Thyroid gland (tissue), 4 donors: Measurements from ENCODE around the gene DCAF11. TPM values are rescaled to one million over a fixed set of nuclear protein-coding genes. Genes with fewer than 3 reads are reported as not detected.

Experiments
- DNase-seq, 2 donors: peaks; one replicate each; pipeline ENCODE4 v3.0.0-alpha.2; 2019
- H3K27ac ChIP-seq, 3 donors: fragments of 200-600 bp; sonication (generic); 1 replicate in 2 of 3; 2 replicates in 1 of 3; pipeline ENCODE4 v1.5.1; 2016 to 2019; ENCODE audit warnings: mild to moderate bottlenecking in 1 of 3, moderate library complexity in 1 of 3
- H3K27me3 ChIP-seq: fragments of 200-600 bp; sonication (generic); one replicate; pipeline ENCODE4 v1.5.1; 2019
- H3K36me3 ChIP-seq, 2 donors: fragments of 200-600 bp; sonication (generic); one replicate each; pipeline ENCODE4 v1.5.1; 2016 to 2019
- H3K4me1 ChIP-seq, 2 donors: fragments of 200-600 bp; sonication (generic); one replicate each; pipeline ENCODE4 v1.5.1; 2017 to 2019
- H3K4me3 ChIP-seq, 3 donors: fragments of 200-600 bp; sonication (generic); replicated peaks in 1 of 3; 1 replicate in 2 of 3; 2 replicates in 1 of 3; pipeline ENCODE4 v1.5.1; 2016; ENCODE audit warnings: mild to moderate bottlenecking in 1 of 3
- H3K9me3 ChIP-seq: fragments of 200-600 bp; sonication (generic); one replicate; pipeline ENCODE4 v1.5.1; 2017
- POLR2A ChIP-seq, 2 donors: fragments of 450-650 bp; IDR thresholded peaks; one replicate each; pipeline ENCODE4 v1.6.1; 2017; ENCODE audit warnings: antibody characterized with exemption in 2 of 2, mild to moderate bottlenecking in 2 of 2, moderate library complexity in 1 of 2
- WGBS, 2 donors: methylation state at CpG; one replicate each; pipeline ENCODE4 v1.1.5; 2017; 5-methylcytosine and 5-hydroxymethylcytosine counted together
- intact Hi-C: fragments of 100-400 bp; cut with DNase I; formaldehyde crosslinking; loops from one replicate; pipeline ENCODE4 v1.15.1; 2023
- total RNA-seq, 4 donors: library from RNA; depleted of rRNA; stranded (reverse); fragments of >200 nt; gene quantifications; one replicate each; pipeline ENCODE4 v1.2.3, GENCODE V29; 2016
- TF ChIP-seq, protein P1 (sequence below), 6 experiments: fragments of 200-600 bp in 3 of 6; fragments of 450-650 bp in 3 of 6; sonication (generic) in 3 of 6; IDR thresholded peaks; one replicate each; pipeline ENCODE4 v1.5.1; 2016 to 2019; ENCODE audit warnings: antibody characterized with exemption in 6 of 6, mild to moderate bottlenecking in 2 of 6, inconsistent platforms in 1 of 6, moderate library complexity in 1 of 6

Gene DCAF11
- total RNA-seq, 4 donors from 2014 or later = 90.6 to 155 (median 132) TPM

DNA sequence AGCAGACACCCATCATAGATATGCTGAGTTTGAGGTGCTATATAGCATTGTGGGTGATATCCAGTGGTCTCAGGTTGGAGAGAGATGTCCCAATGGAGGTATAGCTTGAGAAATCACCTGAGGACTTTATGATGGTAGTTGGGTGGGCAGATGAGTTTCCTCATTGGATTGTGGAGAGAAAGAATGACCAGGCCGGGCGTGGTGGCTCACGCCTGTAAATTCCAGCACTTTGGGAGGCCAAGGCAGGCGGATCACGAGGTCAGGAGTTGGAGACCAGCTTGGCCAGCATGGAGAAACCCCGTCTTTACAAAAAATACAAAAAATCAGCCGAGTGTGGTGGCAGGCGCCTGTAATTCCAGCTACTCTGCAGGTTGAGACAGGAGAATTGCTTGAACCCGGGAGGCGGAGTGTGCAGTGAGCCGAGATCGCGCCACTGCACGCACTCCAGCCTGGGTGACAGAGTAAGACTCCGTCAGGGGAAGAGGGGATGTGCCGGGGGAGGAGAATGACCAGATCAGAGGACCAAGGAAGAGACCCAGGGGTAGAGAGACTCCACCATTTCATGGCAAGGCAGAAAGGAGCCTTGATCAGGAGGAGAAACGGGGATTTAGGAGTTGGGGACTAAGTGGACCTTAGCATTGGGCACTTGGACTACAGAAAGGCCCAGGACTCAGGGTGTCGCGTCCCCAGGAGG, 21.2 kb upstream of the DCAF11 start:
- Histone ChIP-seq H3K27me3 (no peaks in the 10 kb centered on the region), H3K27ac (peak overlapping the region; percentile 92 to 99 (median 94)), H3K4me1 (peaks cover 10 to 29% of the 10 kb centered on the region in 2 donors), H3K4me3 (peak overlapping the region in 1 of 3 donors; percentile 88), H3K9me3 (no peaks in the 10 kb centered on the region), H3K36me3 (peaks cover 0 to 5% of the 10 kb centered on the region in 2 donors)
- WGBS, 2 donors = 67 to 75% methylated on average over 19 of the region's 19 CpGs
- intact Hi-C loops = no loop called here
- no peak for TF ChIP-seq POLR2A (IDR thresholded peaks at IDR 0.05)
- TF ChIP-seq, protein P1, sequence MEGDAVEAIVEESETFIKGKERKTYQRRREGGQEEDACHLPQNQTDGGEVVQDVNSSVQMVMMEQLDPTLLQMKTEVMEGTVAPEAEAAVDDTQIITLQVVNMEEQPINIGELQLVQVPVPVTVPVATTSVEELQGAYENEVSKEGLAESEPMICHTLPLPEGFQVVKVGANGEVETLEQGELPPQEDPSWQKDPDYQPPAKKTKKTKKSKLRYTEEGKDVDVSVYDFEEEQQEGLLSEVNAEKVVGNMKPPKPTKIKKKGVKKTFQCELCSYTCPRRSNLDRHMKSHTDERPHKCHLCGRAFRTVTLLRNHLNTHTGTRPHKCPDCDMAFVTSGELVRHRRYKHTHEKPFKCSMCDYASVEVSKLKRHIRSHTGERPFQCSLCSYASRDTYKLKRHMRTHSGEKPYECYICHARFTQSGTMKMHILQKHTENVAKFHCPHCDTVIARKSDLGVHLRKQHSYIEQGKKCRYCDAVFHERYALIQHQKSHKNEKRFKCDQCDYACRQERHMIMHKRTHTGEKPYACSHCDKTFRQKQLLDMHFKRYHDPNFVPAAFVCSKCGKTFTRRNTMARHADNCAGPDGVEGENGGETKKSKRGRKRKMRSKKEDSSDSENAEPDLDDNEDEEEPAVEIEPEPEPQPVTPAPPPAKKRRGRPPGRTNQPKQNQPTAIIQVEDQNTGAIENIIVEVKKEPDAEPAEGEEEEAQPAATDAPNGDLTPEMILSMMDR (IDR thresholded peaks at IDR 0.05) = peak in 1 of 6 experiments; percentile 13
- DNase-seq = peak; percentile 29 to 36

DNA sequence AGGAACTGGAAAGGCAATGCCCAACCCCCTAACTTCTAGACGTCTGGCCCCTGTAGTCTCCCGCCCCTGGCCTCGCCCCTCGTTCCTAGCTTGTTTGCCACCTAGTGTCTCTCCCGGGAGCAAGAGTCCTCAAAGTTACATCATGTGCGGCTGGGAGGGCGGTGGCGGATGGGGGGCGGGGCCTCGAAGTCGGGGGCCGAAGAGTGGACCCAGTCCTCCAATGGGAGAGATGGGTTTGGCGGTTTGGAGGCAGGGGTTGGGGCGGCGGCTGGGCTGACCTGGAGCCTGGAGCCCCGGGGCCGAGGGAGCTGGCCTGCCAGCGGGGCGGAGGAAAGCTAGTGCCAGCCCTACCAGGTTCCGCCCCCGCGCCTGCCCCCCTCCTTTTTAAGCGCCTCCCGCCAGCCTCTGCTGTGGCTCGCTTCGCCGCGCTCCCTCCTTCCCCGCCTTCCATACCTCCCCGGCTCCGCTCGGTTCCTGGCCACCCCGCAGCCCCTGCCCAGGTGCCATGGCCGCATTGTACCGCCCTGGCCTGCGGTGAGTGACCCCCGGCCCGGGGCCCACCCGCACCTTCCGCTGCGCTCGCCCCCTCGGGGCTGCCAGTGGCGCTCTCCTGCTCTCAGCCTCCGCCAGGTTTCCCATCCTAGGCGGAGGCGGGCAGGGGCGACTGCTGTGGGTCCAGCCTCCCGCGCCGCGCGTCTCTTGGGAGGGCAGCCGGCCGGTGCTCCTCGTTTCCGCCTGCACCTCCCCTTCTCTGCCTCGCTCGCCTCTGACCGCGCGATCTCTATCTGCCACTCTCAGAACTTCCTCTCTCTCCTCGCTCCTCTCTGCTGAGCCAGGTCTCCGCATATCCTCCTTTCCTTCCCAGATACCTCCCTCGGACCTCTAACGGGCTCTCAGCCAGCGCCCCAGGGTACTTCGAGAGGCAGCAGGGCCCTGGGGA, 20.4 kb upstream of the DCAF11 start, which contains the start of gene PCK2:
Gene PCK2 (plus strand): TSS at position 411 of the 940 bp plus-strand sequence. CDS start 95 bp downstream, at position 506.
- intact Hi-C loops = no loop called here
- no peaks in the 10 kb centered on the region for H3K9me3 ChIP-seq
- no peaks in the 10 kb centered on the region for H3K27me3 ChIP-seq
- H3K27ac ChIP-seq = peak within 1 kb of the TSS; percentile 92 to 99 (median 94)
- H3K36me3 ChIP-seq = peaks cover 0 to 8% of the 10 kb centered on the region in 2 donors
- peaks cover 10 to 29% of the 10 kb centered on the region in 2 donors for H3K4me1 ChIP-seq
- 1% methylated on average over 38 to 57 of the region's 68 CpGs for WGBS, 2 donors
- peak; percentile 77 to 90 for TF ChIP-seq POLR2A (IDR thresholded peaks at IDR 0.05)
- TF ChIP-seq, protein P1 (IDR thresholded peaks at IDR 0.05) = peak in 3 of 6 experiments; percentile 7 to 23 (median 14)
- peak within 1 kb of the TSS; percentile 52 to 88 (median 79) for H3K4me3 ChIP-seq
- DNase-seq = peak; percentile 97 to 98

DNA sequence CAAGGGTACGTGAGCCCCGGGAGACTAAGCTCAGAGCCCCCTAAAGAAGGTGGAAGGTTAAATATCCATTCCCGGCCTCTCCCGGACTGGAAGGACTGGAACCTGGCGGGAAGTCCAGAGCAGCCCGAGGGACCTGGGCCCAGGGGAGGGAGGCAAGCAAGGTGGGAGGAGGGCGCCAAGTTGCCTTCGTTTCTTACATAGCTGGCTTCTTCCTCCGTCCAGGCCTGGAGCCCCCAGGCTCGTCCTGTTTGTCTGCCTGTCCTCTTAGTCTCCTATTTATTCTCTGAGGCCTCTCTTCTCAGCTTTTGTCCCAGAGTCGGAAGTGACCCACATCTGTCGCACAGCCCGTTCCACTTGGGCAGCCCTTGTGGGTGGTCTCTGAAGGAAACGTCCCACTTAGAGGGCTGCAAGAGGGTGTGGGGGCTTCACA, 19.7 kb upstream of the DCAF11 start:
- peaks cover 0 to 9% of the 10 kb centered on the region in 2 donors for H3K36me3 ChIP-seq
- peak overlapping the region; percentile 92 to 99 (median 94) for H3K27ac ChIP-seq
- H3K9me3 ChIP-seq = no peaks in the 10 kb centered on the region
- 11 to 13% methylated on average over 13 to 14 of the region's 14 CpGs for WGBS, 2 donors
- DNase-seq = no peak
- H3K27me3 ChIP-seq = no peaks in the 10 kb centered on the region
- peak overlapping the region; percentile 52 to 88 (median 79) for H3K4me3 ChIP-seq
- TF ChIP-seq, protein P1 (IDR thresholded peaks at IDR 0.05) = no peak
- no peak for TF ChIP-seq POLR2A (IDR thresholded peaks at IDR 0.05)
- intact Hi-C loops = no loop called here
- peaks cover 10 to 29% of the 10 kb centered on the region in 2 donors for H3K4me1 ChIP-seq

DNA sequence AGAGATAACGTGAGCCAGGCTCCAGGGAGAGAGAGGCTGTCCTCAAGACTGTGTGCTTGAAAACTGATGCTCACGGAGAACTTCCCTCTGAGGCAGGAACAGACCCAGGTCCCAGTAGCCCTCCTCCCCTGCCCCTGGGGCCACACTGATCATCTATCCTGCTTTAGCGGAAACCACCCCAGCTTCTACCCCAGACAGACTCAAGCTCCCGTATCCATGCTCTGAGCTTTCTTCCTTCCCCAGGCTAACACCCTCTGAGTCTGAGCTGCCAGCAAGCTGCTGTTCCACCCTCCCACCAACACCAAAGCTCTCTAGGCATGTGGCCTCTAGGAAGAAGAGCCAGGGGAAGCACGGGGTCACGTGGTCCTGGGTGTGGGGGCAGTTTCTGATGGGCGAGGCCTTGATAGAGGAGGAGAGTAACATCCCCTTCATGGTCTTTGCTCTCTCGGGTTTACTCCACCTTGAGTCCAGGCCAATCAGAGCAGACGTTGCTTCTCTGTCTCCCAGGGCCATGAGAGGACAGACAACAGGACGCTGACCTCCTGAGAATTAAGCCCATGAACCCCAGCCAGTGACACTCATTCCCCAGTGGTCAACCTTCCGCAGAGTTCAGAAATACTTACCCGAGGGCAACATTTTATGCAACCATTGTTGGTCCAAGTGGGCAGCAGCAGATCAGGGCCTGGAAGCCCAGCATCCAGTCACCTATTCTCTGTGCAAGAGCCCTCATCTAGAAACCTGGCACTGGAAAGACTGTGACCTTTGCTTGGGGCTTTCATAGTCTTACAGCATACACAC, 19.1 kb upstream of the DCAF11 start:
- intact Hi-C loops = no loop called here
- no peaks in the 10 kb centered on the region for H3K27me3 ChIP-seq
- peak overlapping the region in 2 of 3 donors; percentile 79 to 88 for H3K4me3 ChIP-seq
- TF ChIP-seq, protein P1 (IDR thresholded peaks at IDR 0.05) = no peak
- TF ChIP-seq POLR2A (IDR thresholded peaks at IDR 0.05) = peak in 1 of 2 donors; percentile 12
- H3K4me1 ChIP-seq = peaks cover 10 to 29% of the 10 kb centered on the region in 2 donors
- peak; percentile 27 to 29 for DNase-seq
- 44 to 53% methylated on average over 8 of the region's 12 CpGs for WGBS, 2 donors
- H3K27ac ChIP-seq = peak overlapping the region; percentile 92 to 99 (median 94)
- H3K9me3 ChIP-seq = no peaks in the 10 kb centered on the region
- H3K36me3 ChIP-seq = peaks cover 0 to 13% of the 10 kb centered on the region in 2 donors
